Measurements from ENCODE around the gene CFDP1. TPM values are rescaled to one million over a fixed set of nuclear protein-coding genes. Genes with fewer than 3 reads are reported as not detected.

CFDP1 gene
- polyA plus RNA-seq, 2 of the 4 experiments (the other 2 are of a cell fraction), result 70.2 to 72.8 TPM

DNA sequence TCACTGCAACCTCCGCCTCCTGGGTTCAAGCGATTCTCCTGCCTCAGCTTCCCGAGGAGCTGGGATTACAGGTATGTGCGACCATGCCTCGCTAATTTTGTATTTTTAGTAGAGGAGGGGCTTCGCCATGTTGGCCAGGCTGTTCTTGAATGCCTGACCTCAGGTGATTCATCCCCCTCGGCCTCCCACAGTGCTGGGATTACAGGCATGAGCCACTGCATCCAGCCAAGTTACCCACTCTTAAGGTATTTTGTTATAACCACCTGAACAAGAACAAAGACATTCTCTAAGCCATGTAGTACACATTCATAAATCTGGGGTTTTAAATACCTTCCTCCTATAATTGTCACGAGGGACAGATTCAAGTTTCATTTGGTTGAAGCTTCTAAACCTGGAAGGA lies 43.5 kb upstream of the CFDP1 start:
- ATAC-seq (no peak), DNase-seq (ENCODE audit: low read depth in 1 of 2, low spot score in 1 of 2) (no peak), FAIRE-seq (no peak)
- H3K4me1 ChIP-seq, result no peaks in the 10 kb centered on the region
- H3K4me2 ChIP-seq, result no peak overlapping the region
- 42% methylated on average over 8 of the region's 8 CpGs for WGBS (ENCODE audit: missing lambda C conversion rate)
- CTCF ChIA-PET, result interaction anchor here (0.5 to 15.3 kb wide), 4 partner anchors 10 to 287 kb away, joined by 3 to 209 read pairs (median 28); partner anchors contain the start of gene TMEM170A
- no peak overlapping the region for H3K27ac ChIP-seq
- POLR2A ChIA-PET, result interaction anchor here (0.7 kb wide), 1 partner anchor 40 kb away, joined by 4 read pairs; no protein-coding TSS in a partner anchor
- no peak overlapping the region for H3K4me3 ChIP-seq
- no peaks in the 10 kb centered on the region for H3K9me3 ChIP-seq
- TF ChIP-seq CHD2 (IDR thresholded peaks at IDR 0.05; ENCODE audit: low read length, partially characterized antibody), result no peak
- no peak for TF ChIP-seq SREBF2 (IDR thresholded peaks at IDR 0.05)
- TF ChIP-seq, protein P1, sequence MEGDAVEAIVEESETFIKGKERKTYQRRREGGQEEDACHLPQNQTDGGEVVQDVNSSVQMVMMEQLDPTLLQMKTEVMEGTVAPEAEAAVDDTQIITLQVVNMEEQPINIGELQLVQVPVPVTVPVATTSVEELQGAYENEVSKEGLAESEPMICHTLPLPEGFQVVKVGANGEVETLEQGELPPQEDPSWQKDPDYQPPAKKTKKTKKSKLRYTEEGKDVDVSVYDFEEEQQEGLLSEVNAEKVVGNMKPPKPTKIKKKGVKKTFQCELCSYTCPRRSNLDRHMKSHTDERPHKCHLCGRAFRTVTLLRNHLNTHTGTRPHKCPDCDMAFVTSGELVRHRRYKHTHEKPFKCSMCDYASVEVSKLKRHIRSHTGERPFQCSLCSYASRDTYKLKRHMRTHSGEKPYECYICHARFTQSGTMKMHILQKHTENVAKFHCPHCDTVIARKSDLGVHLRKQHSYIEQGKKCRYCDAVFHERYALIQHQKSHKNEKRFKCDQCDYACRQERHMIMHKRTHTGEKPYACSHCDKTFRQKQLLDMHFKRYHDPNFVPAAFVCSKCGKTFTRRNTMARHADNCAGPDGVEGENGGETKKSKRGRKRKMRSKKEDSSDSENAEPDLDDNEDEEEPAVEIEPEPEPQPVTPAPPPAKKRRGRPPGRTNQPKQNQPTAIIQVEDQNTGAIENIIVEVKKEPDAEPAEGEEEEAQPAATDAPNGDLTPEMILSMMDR (IDR thresholded peaks at IDR 0.05), result no peak

DNA sequence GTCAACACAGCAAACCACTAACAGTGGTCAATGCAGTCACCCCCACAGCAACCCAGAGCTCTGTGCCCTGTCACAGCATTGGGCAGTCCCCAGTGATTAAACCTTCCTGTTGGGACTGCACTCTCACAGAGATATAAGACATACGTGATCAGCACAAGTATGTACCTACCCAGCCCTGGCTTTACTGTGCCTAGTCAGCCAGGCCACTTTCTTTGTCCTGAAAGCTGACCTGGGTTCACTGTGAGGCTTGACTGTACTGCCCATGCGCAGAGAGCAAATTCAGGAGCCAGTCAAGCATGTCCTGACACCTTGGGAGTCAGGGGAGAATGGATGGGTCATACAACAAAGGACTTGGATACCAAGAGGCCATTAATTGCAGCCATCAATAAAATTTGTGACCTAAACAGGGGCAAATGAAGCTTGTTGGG lies 42.1 kb upstream of the CFDP1 start:
- no peak for ATAC-seq
- FAIRE-seq, result no peak

DNA sequence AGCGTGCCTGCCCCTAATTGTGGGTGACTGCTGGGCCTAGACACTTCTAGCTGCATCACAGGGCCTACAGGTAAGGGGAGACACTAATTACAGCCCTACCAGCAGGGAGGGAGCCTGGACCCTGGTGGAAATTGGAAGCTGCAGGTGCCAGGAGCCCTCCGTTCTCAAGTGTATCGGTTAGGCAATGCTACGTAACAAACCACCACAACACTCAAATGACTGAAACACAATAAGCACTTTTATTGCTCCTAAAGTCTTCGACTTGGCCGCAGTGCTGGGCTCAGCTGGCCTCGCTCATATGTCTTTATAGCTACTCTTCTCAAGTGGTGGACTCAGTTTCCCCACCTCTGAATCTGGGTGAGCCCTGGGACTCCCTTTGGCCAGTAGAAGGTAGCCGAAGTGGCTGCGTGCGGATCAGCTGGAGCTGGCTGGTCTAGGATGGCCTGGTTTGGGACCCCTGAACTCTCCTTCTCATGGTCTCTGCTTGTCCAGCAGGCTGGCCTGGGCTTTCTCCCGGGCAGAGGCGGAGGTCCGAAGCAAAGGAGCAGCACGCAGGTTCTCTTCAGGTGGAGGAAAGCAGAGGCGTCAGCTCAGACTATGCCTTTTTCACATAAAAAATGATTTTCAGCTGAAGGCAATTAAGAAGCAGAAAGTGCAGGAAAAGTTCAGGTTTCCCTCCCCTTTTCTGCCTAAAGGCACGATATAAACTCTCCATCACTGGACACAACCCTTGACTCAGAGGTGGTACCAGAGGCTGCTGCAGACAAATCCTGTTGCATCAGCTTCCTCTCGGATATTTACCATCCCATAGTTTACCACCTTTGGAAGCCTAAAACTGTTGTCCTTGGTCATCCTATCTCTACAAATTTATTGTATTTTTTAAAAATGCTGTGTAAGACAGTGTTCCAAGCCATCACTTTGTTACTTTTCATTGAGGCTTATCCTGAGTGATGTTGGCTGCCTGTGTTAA lies 39.9 kb upstream of the CFDP1 start:
- no peaks in the 10 kb centered on the region for H3K4me1 ChIP-seq
- no peak overlapping the region for H3K27ac ChIP-seq
- H3K9me3 ChIP-seq, result no peaks in the 10 kb centered on the region
- H3K4me3 ChIP-seq, result no peak overlapping the region
- no peak for ATAC-seq
- 85% methylated on average over 17 of the region's 17 CpGs for WGBS (ENCODE audit: missing lambda C conversion rate)
- H3K4me2 ChIP-seq, result no peak overlapping the region
- DNase-seq (ENCODE audit: low read depth in 1 of 2, low spot score in 1 of 2), result no peak
- no peak for FAIRE-seq
- CTCF ChIA-PET, result interaction anchor here (1.0 to 15.3 kb wide), 17 partner anchors 7 to 274 kb away, joined by 3 to 209 read pairs (median 6); partner anchors contain the start of genes CHST6, TMEM170A and TMEM231
- POLR2A ChIA-PET, result interaction anchor here (0.5 kb wide), 1 partner anchor 42 kb away, joined by 7 read pairs; no protein-coding TSS in a partner anchor
- no peak for TF ChIP-seq RARB (CRISPR knock-in tag; IDR thresholded peaks at IDR 0.05)
- no peak for TF ChIP-seq RAD21 (conservative IDR thresholded peaks at IDR 0.05 in 1 of 2, IDR thresholded peaks at IDR 0.05 in 1 of 2)
- TF ChIP-seq, protein P2, sequence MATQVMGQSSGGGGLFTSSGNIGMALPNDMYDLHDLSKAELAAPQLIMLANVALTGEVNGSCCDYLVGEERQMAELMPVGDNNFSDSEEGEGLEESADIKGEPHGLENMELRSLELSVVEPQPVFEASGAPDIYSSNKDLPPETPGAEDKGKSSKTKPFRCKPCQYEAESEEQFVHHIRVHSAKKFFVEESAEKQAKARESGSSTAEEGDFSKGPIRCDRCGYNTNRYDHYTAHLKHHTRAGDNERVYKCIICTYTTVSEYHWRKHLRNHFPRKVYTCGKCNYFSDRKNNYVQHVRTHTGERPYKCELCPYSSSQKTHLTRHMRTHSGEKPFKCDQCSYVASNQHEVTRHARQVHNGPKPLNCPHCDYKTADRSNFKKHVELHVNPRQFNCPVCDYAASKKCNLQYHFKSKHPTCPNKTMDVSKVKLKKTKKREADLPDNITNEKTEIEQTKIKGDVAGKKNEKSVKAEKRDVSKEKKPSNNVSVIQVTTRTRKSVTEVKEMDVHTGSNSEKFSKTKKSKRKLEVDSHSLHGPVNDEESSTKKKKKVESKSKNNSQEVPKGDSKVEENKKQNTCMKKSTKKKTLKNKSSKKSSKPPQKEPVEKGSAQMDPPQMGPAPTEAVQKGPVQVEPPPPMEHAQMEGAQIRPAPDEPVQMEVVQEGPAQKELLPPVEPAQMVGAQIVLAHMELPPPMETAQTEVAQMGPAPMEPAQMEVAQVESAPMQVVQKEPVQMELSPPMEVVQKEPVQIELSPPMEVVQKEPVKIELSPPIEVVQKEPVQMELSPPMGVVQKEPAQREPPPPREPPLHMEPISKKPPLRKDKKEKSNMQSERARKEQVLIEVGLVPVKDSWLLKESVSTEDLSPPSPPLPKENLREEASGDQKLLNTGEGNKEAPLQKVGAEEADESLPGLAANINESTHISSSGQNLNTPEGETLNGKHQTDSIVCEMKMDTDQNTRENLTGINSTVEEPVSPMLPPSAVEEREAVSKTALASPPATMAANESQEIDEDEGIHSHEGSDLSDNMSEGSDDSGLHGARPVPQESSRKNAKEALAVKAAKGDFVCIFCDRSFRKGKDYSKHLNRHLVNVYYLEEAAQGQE (IDR thresholded peaks at IDR 0.05), result no peak
- TF ChIP-seq NFE2L2 (conservative IDR thresholded peaks at IDR 0.05; ENCODE audit: low read length), result no peak
- TF ChIP-seq, protein P3, sequence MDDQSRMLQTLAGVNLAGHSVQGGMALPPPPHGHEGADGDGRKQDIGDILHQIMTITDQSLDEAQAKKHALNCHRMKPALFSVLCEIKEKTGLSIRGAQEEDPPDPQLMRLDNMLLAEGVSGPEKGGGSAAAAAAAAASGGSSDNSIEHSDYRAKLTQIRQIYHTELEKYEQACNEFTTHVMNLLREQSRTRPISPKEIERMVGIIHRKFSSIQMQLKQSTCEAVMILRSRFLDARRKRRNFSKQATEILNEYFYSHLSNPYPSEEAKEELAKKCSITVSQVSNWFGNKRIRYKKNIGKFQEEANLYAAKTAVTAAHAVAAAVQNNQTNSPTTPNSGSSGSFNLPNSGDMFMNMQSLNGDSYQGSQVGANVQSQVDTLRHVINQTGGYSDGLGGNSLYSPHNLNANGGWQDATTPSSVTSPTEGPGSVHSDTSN (IDR thresholded peaks at IDR 0.05), result no peak
- no peak for TF ChIP-seq NPAS2 (CRISPR knock-in tag; IDR thresholded peaks at IDR 0.05; ENCODE audit: borderline replicate concordance)
- TF ChIP-seq EP300 (IDR thresholded peaks at IDR 0.05), result no peak
- no peak for TF ChIP-seq RNF2 (IDR thresholded peaks at IDR 0.05; ENCODE audit: borderline replicate concordance, low read depth)
- TF ChIP-seq FOSL2 (IDR thresholded peaks at IDR 0.05), result no peak
- no peak for TF ChIP-seq FOSL2 (CRISPR knock-in tag; IDR thresholded peaks at IDR 0.05)
- TF ChIP-seq HOXB5 (CRISPR knock-in tag; IDR thresholded peaks at IDR 0.05), result no peak
- no peak for TF ChIP-seq EHF (CRISPR knock-in tag; IDR thresholded peaks at IDR 0.05)
- no peak for TF ChIP-seq RCOR1 (IDR thresholded peaks at IDR 0.05; ENCODE audit: low read depth, low read length)
- TF ChIP-seq, protein P4, sequence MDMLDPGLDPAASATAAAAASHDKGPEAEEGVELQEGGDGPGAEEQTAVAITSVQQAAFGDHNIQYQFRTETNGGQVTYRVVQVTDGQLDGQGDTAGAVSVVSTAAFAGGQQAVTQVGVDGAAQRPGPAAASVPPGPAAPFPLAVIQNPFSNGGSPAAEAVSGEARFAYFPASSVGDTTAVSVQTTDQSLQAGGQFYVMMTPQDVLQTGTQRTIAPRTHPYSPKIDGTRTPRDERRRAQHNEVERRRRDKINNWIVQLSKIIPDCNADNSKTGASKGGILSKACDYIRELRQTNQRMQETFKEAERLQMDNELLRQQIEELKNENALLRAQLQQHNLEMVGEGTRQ (IDR thresholded peaks at IDR 0.05), result no peak
- TF ChIP-seq CHD2 (IDR thresholded peaks at IDR 0.05; ENCODE audit: low read length, partially characterized antibody), result no peak
- TF ChIP-seq JUN (IDR thresholded peaks at IDR 0.05), result no peak
- no peak for TF ChIP-seq RFX5 (IDR thresholded peaks at IDR 0.05)

More for the DNA sequence above, 42.1 kb upstream of the CFDP1 start:
- DNase-seq (ENCODE audit: low read depth in 1 of 2, low spot score in 1 of 2), result no peak
- CTCF ChIA-PET, result interaction anchor here (0.7 to 15.3 kb wide), 4 partner anchors 9 to 43 kb away, joined by 3 to 209 read pairs (median 28); partner anchors contain the start of gene TMEM170A
- TF ChIP-seq, protein P5, sequence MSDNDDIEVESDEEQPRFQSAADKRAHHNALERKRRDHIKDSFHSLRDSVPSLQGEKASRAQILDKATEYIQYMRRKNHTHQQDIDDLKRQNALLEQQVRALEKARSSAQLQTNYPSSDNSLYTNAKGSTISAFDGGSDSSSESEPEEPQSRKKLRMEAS (IDR thresholded peaks at IDR 0.05), result no peak
- TF ChIP-seq, protein P6, sequence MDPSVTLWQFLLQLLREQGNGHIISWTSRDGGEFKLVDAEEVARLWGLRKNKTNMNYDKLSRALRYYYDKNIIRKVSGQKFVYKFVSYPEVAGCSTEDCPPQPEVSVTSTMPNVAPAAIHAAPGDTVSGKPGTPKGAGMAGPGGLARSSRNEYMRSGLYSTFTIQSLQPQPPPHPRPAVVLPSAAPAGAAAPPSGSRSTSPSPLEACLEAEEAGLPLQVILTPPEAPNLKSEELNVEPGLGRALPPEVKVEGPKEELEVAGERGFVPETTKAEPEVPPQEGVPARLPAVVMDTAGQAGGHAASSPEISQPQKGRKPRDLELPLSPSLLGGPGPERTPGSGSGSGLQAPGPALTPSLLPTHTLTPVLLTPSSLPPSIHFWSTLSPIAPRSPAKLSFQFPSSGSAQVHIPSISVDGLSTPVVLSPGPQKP (IDR thresholded peaks at IDR 0.05; ENCODE audit: low read depth, low read length), result no peak
- no peak for TF ChIP-seq CEBPB (IDR thresholded peaks at IDR 0.05)
- POLR2A ChIA-PET, result no interaction called here
- H3K4me2 ChIP-seq, result no peak overlapping the region
- no peaks in the 10 kb centered on the region for H3K4me1 ChIP-seq
- H3K4me3 ChIP-seq, result no peak overlapping the region
- H3K9me3 ChIP-seq, result no peaks in the 10 kb centered on the region
- no peak overlapping the region for H3K27ac ChIP-seq
- 48% methylated on average over 2 of the region's 2 CpGs for WGBS (ENCODE audit: missing lambda C conversion rate)
